SK-N-SH (cell line): Measurements from ENCODE around the gene FIBP. TPM values are rescaled to one million over a fixed set of nuclear protein-coding genes. Genes with fewer than 3 reads are reported as not detected.

Source experiments
- CTCF ChIA-PET: fragments of 300-600, 350-600 bp; formaldehyde crosslinking; extraction: SDS; loops from one replicate; lab custom pipeline; 2021; lab: Yijun Ruan, JAX
- POLR2A ChIA-PET: fragments of 350-600 bp; sonication (Branson Sonifier 250); formaldehyde crosslinking; extraction: SDS; loops from one replicate; lab custom pipeline; 2020; ENCODE audit warnings: antibody characterized with exemption, inconsistent platforms; lab: Yijun Ruan, JAX
- DNase-seq: peaks from one replicate; pipeline ENCODE4 v3.0.0; 2012
- H2AFZ ChIP-seq: fragments of 200-600 bp; sonication (generic); 2 replicates; pipeline ENCODE4 v1.8.1; 2016; ENCODE audit warnings: antibody characterized with exemption, mild to moderate bottlenecking, low read depth
- H3F3A ChIP-seq: fragments of 200-600 bp; sonication (generic); replicated peaks from 2 replicates; pipeline ENCODE3; 2016; ENCODE audit warnings: antibody characterized with exemption, mild to moderate bottlenecking; ENCODE audit not compliant: insufficient read depth
- H3K27ac ChIP-seq, 2 experiments: fragments of 200-500 bp in 1 of 2; fragments of 200-600 bp in 1 of 2; sonication (Bioruptor generic) in 1 of 2; sonication (generic), shearing (Covaris generic) in 1 of 2; 2 replicates each; pipeline versions ENCODE4 v1.5.1 to v1.6.1; 2014 to 2016; ENCODE audit warnings: low read depth in 2 of 2, inconsistent platforms in 1 of 2, low read length in 1 of 2, mild to moderate bottlenecking in 1 of 2, mixed read lengths in 1 of 2
- H3K27me3 ChIP-seq: fragments of 200-600 bp; sonication (generic), shearing (Covaris generic); 2 replicates; pipeline ENCODE4 v1.6.1; 2016; ENCODE audit warnings: mixed run types; ENCODE audit not compliant: insufficient read depth
- H3K36me3 ChIP-seq, 2 experiments: fragments of 200-500 bp in 1 of 2; fragments of 200-600 bp in 1 of 2; sonication (Bioruptor generic) in 1 of 2; sonication (generic) in 1 of 2; replicated peaks in 1 of 2; 2 replicates each; pipeline versions ENCODE3 to v1.5.1; 2014 to 2016; ENCODE audit warnings: low read length in 1 of 2, mild to moderate bottlenecking in 1 of 2; ENCODE audit not compliant: insufficient read depth in 2 of 2, control insufficient read depth in 1 of 2
- H3K4me1 ChIP-seq, 2 experiments: fragments of 200-500 bp in 1 of 2; fragments of 200-600 bp in 1 of 2; sonication (Bioruptor generic) in 1 of 2; sonication (generic), shearing (Covaris generic) in 1 of 2; 2 replicates each; pipeline versions ENCODE4 v1.5.1 to v1.6.1; 2014 to 2016; ENCODE audit warnings: low read depth in 1 of 2, low read length in 1 of 2, mixed run types in 1 of 2; ENCODE audit not compliant: insufficient read depth in 2 of 2, control insufficient read depth in 1 of 2
- H3K4me2 ChIP-seq: fragments of 200-600 bp; sonication (generic), shearing (Covaris generic); 2 replicates; pipeline ENCODE4 v1.6.1; 2017; ENCODE audit warnings: mixed run types
- H3K4me3 ChIP-seq, 2 experiments: fragments of 200-500 bp in 1 of 2; fragments of 200-600 bp in 1 of 2; sonication (Bioruptor generic) in 1 of 2; sonication (generic), shearing (Covaris generic) in 1 of 2; 2 replicates each; pipeline versions ENCODE4 v1.5.1 to v1.8.1; 2014 to 2016; ENCODE audit warnings: low read depth in 2 of 2, inconsistent platforms in 1 of 2, low read length in 1 of 2, mild to moderate bottlenecking in 1 of 2, mixed read lengths in 1 of 2, moderate library complexity in 1 of 2
- H3K79me2 ChIP-seq: fragments of 200-600 bp; sonication (generic); 2 replicates; pipeline ENCODE4 v1.8.1; 2017; ENCODE audit warnings: mild to moderate bottlenecking; ENCODE audit not compliant: insufficient read depth
- H3K9ac ChIP-seq: fragments of 200-600 bp; sonication (generic); 2 replicates; pipeline ENCODE4 v1.6.1; 2017; ENCODE audit warnings: mixed run types
- H3K9me2 ChIP-seq: fragments of 200-600 bp; sonication (generic); 2 replicates; pipeline ENCODE4 v1.6.1; 2017; ENCODE audit warnings: mixed run types
- H3K9me3 ChIP-seq: fragments of 200-600 bp; sonication (generic); 2 replicates; pipeline ENCODE4 v1.6.1; 2017; ENCODE audit warnings: mixed run types, mild to moderate bottlenecking, moderate library complexity
- H4K20me1 ChIP-seq: fragments of 200-600 bp; sonication (generic); 2 replicates; pipeline ENCODE4 v1.6.1; 2017; ENCODE audit warnings: mild to moderate bottlenecking, mixed run types; ENCODE audit not compliant: insufficient read depth
- CTCF ChIP-seq: fragments of 200-600 bp; sonication (generic); IDR thresholded peaks from 2 replicates; pipeline ENCODE4 v1.6.1; 2017; ENCODE audit warnings: antibody characterized with exemption, mild to moderate bottlenecking, moderate library complexity
- EP300 ChIP-seq, 2 experiments: IDR thresholded peaks; 2 replicates each; pipeline versions ENCODE4 v1.4.0 to v1.6.1; 2012; ENCODE audit warnings: borderline replicate concordance in 1 of 2, low read depth in 1 of 2, low read length in 1 of 2
- EZH2phosphoT487 ChIP-seq: fragments of 200-600 bp; sonication (generic); IDR thresholded peaks from 2 replicates; pipeline ENCODE4 v1.6.1; 2017; ENCODE audit warnings: low read depth, mixed run types, mild to moderate bottlenecking, antibody characterized with exemption, moderate library complexity, borderline replicate concordance
- FOXM1 ChIP-seq: IDR thresholded peaks from 2 replicates; pipeline ENCODE4 v1.4.0; 2012; ENCODE audit warnings: low read depth, mild to moderate bottlenecking
- GABPA ChIP-seq: IDR thresholded peaks from 2 replicates; pipeline ENCODE4 v1.4.0; 2012; ENCODE audit warnings: low read depth, mild to moderate bottlenecking
- JUND ChIP-seq: IDR thresholded peaks from 2 replicates; pipeline ENCODE4 v1.4.0; 2012
- MAX ChIP-seq: IDR thresholded peaks from 2 replicates; pipeline ENCODE4 v1.4.0; 2012; ENCODE audit warnings: low read depth
- MEF2A ChIP-seq: IDR thresholded peaks from 2 replicates; pipeline ENCODE4 v1.4.0; 2012; ENCODE audit warnings: low read depth, borderline replicate concordance
- RCOR1 ChIP-seq: fragments of 150-350 bp; IDR thresholded peaks from 2 replicates; pipeline ENCODE4 v1.6.1; 2017; ENCODE audit warnings: antibody characterized with exemption, low read length
- SIN3A ChIP-seq: IDR thresholded peaks from 2 replicates; pipeline ENCODE4 v1.6.1; 2012; ENCODE audit warnings: low read depth, mild to moderate bottlenecking, low read length, moderate library complexity, borderline replicate concordance
- USF1 ChIP-seq: IDR thresholded peaks from 2 replicates; pipeline ENCODE4 v1.4.0; 2012; ENCODE audit warnings: low read depth, borderline replicate concordance
- YY1 ChIP-seq: IDR thresholded peaks from 2 replicates; pipeline ENCODE4 v1.4.0; 2012; ENCODE audit warnings: low read depth, mild to moderate bottlenecking
- ZBTB33 ChIP-seq: IDR thresholded peaks from 2 replicates; pipeline ENCODE4 v1.4.0; 2012; ENCODE audit warnings: low read depth, borderline replicate concordance
- WGBS: methylation state at CpG from one replicate; pipeline ENCODE4 v1.1.6; 2017; ENCODE audit warnings: low lambda C conversion rate; 5-methylcytosine and 5-hydroxymethylcytosine counted together
- polyA plus RNA-seq, 3 experiments: library from polyadenylated mRNA; depleted of rRNA; stranded (reverse); fragments of >200 nt; gene quantifications; 2 replicates each; pipeline ENCODE4 v1.2.3, GENCODE V29; 2012

Gene FIBP
- polyA plus RNA-seq, 1 of the 3 experiments (the other 2 are of a cell fraction) = 190 TPM

- POLR2A ChIA-PET = interaction anchor here (1.3 to 2.0 kb wide), 3 partner anchors 8 to 20 kb away, joined by 3 to 6 read pairs (median 5); partner anchors contain the start of genes CCDC85B and MUS81
Observed at GRCh38 chr11:65880027-65880426, 8.2 kb downstream of the FIBP start.

More at GRCh38 chr11:65880027-65880426, 8.2 kb downstream of the FIBP start:
- Histone ChIP-seq H3K9me2 (no peaks in the 10 kb centered on the region), H3K4me3 (no peak overlapping the region), H2AFZ (no peak overlapping the region), H4K20me1 (no peaks in the 10 kb centered on the region), H3K9ac (no peak overlapping the region), H3K4me2 (no peak overlapping the region), H3K27me3 (no peaks in the 10 kb centered on the region), H3K4me1 (peaks cover 0 to 8% of the 10 kb centered on the region in 2 experiments; a peak in 1 of 4 replicates), H3F3A (peaks cover 4% of the 10 kb centered on the region), H3K79me2 (peaks cover 9% of the 10 kb centered on the region; the same call in 1 of the 2 replicates), H3K9me3 (no peaks in the 10 kb centered on the region), H3K36me3 (peaks cover 13 to 26% of the 10 kb centered on the region in 2 experiments), H3K27ac (no peak overlapping the region)
- no peak for DNase-seq
- CTCF ChIA-PET = interaction anchor here (0.8 to 15.2 kb wide), 4 partner anchors 8 to 1509 kb away, joined by 3 to 374 read pairs (median 142); partner anchors contain the start of genes CFL1, EFEMP2, FIBP and MUS81
- WGBS = 97% methylated on average over 5 of the region's 7 CpGs
- TF ChIP-seq EP300 (IDR thresholded peaks at IDR 0.05; ENCODE audit: borderline replicate concordance in 1 of 2, low read depth in 1 of 2, low read length in 1 of 2) = no peak
- TF ChIP-seq MEF2A = no peak
- TF ChIP-seq EZH2phosphoT487 = no peak
- TF ChIP-seq GABPA = no peak
- no peak for TF ChIP-seq MAX
- TF ChIP-seq FOXM1 = no peak
- no peak for TF ChIP-seq YY1
- TF ChIP-seq SIN3A = no peak
- no peak for TF ChIP-seq RCOR1
- no peak for TF ChIP-seq USF1
- TF ChIP-seq CTCF = no peak
- no peak for TF ChIP-seq JUND
- no peak for TF ChIP-seq ZBTB33
